SK-N-SH treated with all-trans-retinoic acid at 6 μM for 48 hours (cell line): ENCODE data around the gene STKLD1.

ENCODE experiments used
- ARNTL ChIP-seq: fragments of 450-650 bp; formaldehyde crosslinking; IDR thresholded peaks from 2 replicates; pipeline ENCODE4 v1.5.0; 2020; ENCODE audit warnings: low read depth, mild to moderate bottlenecking, moderate library complexity, borderline replicate concordance
- ESRRG ChIP-seq: fragments of 250-450 bp; sonication (Bioruptor Pico); IDR thresholded peaks from 2 replicates; pipeline ENCODE4 v1.6.1; 2021; ENCODE audit warnings: mild to moderate bottlenecking
- OSR1 ChIP-seq: fragments of 250-450 bp; sonication (Bioruptor Pico); IDR thresholded peaks from 2 replicates; pipeline ENCODE4 v1.8.0; 2022; ENCODE audit warnings: moderate library complexity, mild to moderate bottlenecking, inconsistent platforms
- TCF4 ChIP-seq: fragments of 250-450 bp; sonication (Bioruptor Pico); IDR thresholded peaks from 2 replicates; pipeline ENCODE4 v1.8.0; 2021; ENCODE audit warnings: mild to moderate bottlenecking, moderate library complexity, borderline replicate concordance
- ZFP3 ChIP-seq: fragments of 250-450 bp; sonication (Bioruptor Pico); IDR thresholded peaks from 2 replicates; pipeline ENCODE4 v1.5.0; 2020; ENCODE audit warnings: mild to moderate bottlenecking, moderate library complexity
- ZFP30 ChIP-seq: fragments of 450-650 bp; formaldehyde crosslinking; IDR thresholded peaks from 2 replicates; pipeline ENCODE4 v1.5.0; 2022; ENCODE audit warnings: mild to moderate bottlenecking, moderate library complexity
- TF ChIP-seq, protein P1 (sequence below): fragments of 250-450 bp; sonication (Bioruptor Pico); IDR thresholded peaks from 2 replicates; pipeline ENCODE4 v1.5.1; 2020; ENCODE audit warnings: low read depth, mild to moderate bottlenecking, moderate library complexity
- TF ChIP-seq, protein P2 (sequence below): fragments of 250-450 bp; sonication (Bioruptor Pico); IDR thresholded peaks from 2 replicates; pipeline ENCODE4 v1.8.0; 2020; ENCODE audit warnings: mild to moderate bottlenecking, moderate library complexity, borderline replicate concordance
- TF ChIP-seq, protein P3 (sequence below): fragments of 250-450 bp; sonication (Bioruptor Pico); IDR thresholded peaks from 2 replicates; pipeline ENCODE4 v1.5.0; 2020; ENCODE audit warnings: mild to moderate bottlenecking, moderate library complexity

DNA sequence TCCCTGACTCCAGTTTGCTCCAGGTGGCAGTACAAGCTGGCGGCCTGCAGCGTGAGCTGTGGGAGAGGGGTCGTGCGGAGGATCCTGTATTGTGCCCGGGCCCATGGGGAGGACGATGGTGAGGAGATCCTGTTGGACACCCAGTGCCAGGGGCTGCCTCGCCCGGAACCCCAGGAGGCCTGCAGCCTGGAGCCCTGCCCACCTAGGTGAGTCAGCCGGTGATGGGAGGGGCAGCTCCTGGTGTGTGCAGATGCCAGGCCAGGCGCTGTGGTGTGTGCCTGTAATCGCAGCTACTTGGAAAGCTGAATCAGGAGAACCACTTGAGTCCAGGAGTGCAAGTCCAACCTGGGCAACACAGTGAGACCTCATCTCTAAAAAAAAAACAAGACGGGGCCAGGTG is 73.6 kb downstream of the STKLD1 start:
- TF ChIP-seq OSR1 (no peak), ARNTL (CRISPR knock-in tag) (no peak), ZFP3 (CRISPR knock-in tag) (no peak), TCF4 (CRISPR knock-in tag) (no peak), ZFP30 (CRISPR knock-in tag) (no peak), ESRRG (CRISPR knock-in tag) (no peak)
- TF ChIP-seq, protein P1, sequence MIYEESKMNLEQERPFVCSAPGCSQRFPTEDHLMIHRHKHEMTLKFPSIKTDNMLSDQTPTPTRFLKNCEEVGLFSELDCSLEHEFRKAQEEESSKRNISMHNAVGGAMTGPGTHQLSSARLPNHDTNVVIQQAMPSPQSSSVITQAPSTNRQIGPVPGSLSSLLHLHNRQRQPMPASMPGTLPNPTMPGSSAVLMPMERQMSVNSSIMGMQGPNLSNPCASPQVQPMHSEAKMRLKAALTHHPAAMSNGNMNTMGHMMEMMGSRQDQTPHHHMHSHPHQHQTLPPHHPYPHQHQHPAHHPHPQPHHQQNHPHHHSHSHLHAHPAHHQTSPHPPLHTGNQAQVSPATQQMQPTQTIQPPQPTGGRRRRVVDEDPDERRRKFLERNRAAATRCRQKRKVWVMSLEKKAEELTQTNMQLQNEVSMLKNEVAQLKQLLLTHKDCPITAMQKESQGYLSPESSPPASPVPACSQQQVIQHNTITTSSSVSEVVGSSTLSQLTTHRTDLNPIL (CRISPR knock-in tag): no peak
- TF ChIP-seq, protein P2, sequence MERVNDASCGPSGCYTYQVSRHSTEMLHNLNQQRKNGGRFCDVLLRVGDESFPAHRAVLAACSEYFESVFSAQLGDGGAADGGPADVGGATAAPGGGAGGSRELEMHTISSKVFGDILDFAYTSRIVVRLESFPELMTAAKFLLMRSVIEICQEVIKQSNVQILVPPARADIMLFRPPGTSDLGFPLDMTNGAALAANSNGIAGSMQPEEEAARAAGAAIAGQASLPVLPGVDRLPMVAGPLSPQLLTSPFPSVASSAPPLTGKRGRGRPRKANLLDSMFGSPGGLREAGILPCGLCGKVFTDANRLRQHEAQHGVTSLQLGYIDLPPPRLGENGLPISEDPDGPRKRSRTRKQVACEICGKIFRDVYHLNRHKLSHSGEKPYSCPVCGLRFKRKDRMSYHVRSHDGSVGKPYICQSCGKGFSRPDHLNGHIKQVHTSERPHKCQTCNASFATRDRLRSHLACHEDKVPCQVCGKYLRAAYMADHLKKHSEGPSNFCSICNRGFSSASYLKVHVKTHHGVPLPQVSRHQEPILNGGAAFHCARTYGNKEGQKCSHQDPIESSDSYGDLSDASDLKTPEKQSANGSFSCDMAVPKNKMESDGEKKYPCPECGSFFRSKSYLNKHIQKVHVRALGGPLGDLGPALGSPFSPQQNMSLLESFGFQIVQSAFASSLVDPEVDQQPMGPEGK: no peak
- TF ChIP-seq, protein P3, sequence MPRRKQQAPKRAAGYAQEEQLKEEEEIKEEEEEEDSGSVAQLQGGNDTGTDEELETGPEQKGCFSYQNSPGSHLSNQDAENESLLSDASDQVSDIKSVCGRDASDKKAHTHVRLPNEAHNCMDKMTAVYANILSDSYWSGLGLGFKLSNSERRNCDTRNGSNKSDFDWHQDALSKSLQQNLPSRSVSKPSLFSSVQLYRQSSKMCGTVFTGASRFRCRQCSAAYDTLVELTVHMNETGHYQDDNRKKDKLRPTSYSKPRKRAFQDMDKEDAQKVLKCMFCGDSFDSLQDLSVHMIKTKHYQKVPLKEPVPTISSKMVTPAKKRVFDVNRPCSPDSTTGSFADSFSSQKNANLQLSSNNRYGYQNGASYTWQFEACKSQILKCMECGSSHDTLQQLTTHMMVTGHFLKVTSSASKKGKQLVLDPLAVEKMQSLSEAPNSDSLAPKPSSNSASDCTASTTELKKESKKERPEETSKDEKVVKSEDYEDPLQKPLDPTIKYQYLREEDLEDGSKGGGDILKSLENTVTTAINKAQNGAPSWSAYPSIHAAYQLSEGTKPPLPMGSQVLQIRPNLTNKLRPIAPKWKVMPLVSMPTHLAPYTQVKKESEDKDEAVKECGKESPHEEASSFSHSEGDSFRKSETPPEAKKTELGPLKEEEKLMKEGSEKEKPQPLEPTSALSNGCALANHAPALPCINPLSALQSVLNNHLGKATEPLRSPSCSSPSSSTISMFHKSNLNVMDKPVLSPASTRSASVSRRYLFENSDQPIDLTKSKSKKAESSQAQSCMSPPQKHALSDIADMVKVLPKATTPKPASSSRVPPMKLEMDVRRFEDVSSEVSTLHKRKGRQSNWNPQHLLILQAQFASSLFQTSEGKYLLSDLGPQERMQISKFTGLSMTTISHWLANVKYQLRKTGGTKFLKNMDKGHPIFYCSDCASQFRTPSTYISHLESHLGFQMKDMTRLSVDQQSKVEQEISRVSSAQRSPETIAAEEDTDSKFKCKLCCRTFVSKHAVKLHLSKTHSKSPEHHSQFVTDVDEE: no peak
